IMR-90 (cell line): Measurements from ENCODE around the gene COL23A1. TPM values are rescaled to one million over a fixed set of nuclear protein-coding genes. Genes with fewer than 3 reads are reported as not detected.

Experiments used
- ATAC-seq: fragments of 200-7000 bp; cut with Tn5 transposase; 2 replicates; pipeline ENCODE4 v1.9.1; 2020; ENCODE audit warnings: low read depth, mild to moderate bottlenecking, moderate library complexity
- BruUV-seq: library from RNA; stranded (reverse); fragments of 400-500 nt; replicated peaks from 2 replicates; lab custom pipeline; 2021; lab: Mats Ljungman, UMichigan
- CTCF ChIA-PET: fragments of 300-600 bp; formaldehyde crosslinking; extraction: SDS; loops from one replicate; lab custom pipeline; 2021; ENCODE audit warnings: antibody characterized with exemption; lab: Yijun Ruan, JAX
- POLR2A ChIA-PET: fragments of 300-600 bp; sonication (Branson Sonifier 250); formaldehyde crosslinking; loops from one replicate; lab custom pipeline; 2022; ENCODE audit warnings: antibody characterized with exemption; ENCODE audit not compliant: unreplicated experiment; lab: Charles Lee
- DNase-seq: peaks from one replicate; pipeline ENCODE4 v3.0.0; 2013
- H2AFZ ChIP-seq: replicated peaks from 2 replicates; pipeline ENCODE3; 2013; ENCODE audit warnings: low read length, mild to moderate bottlenecking; ENCODE audit not compliant: poor library complexity
- H2AK5ac ChIP-seq: 2 replicates; pipeline ENCODE4 v1.6.1; 2013; ENCODE audit warnings: low read depth, low read length, inconsistent platforms
- H2AK9ac ChIP-seq: replicated peaks from 2 replicates; pipeline ENCODE3; 2013; ENCODE audit warnings: mild to moderate bottlenecking, low read depth, low read length, moderate library complexity; ENCODE audit not compliant: poor library complexity
- H2BK120ac ChIP-seq: 2 replicates; pipeline ENCODE4 v1.6.1; 2013; ENCODE audit warnings: low read depth, low read length, inconsistent platforms
- H2BK15ac ChIP-seq: 3 replicates; pipeline ENCODE4 v1.6.1; 2013; ENCODE audit warnings: low read depth, low read length, inconsistent platforms
- H2BK20ac ChIP-seq: 2 replicates; pipeline ENCODE4 v1.6.1; 2013; ENCODE audit warnings: low read depth, mild to moderate bottlenecking, inconsistent platforms, low read length, moderate library complexity
- H2BK5ac ChIP-seq: 2 replicates; pipeline ENCODE4 v1.6.1; 2013; ENCODE audit warnings: mild to moderate bottlenecking, low read depth, low read length, inconsistent platforms; ENCODE audit not compliant: poor library complexity, severe bottlenecking
- H3K14ac ChIP-seq: replicated peaks from 2 replicates; pipeline ENCODE4 v1.6.1; 2013; ENCODE audit warnings: low read depth, low read length, inconsistent platforms
- H3K18ac ChIP-seq: 2 replicates; pipeline ENCODE4 v1.6.1; 2013; ENCODE audit warnings: low read depth, low read length, control low read depth
- H3K23ac ChIP-seq: 2 replicates; pipeline ENCODE4 v1.6.1; 2013; ENCODE audit warnings: low read depth, low read length, inconsistent platforms
- H3K27ac ChIP-seq: 2 replicates; pipeline ENCODE4 v1.5.1; 2013; ENCODE audit warnings: mild to moderate bottlenecking, control low read depth, low read length; ENCODE audit not compliant: insufficient read depth
- H3K27me3 ChIP-seq: 2 replicates; pipeline ENCODE4 v1.6.1; 2013; ENCODE audit warnings: low read length; ENCODE audit not compliant: control insufficient read depth, insufficient read depth
- H3K36me3 ChIP-seq: 2 replicates; pipeline ENCODE4 v1.6.1; 2013; ENCODE audit warnings: low read length, mixed read lengths; ENCODE audit not compliant: control insufficient read depth, insufficient read depth
- H3K4ac ChIP-seq: 2 replicates; pipeline ENCODE4 v1.6.1; 2013; ENCODE audit warnings: low read depth, low read length, inconsistent platforms
- H3K4me1 ChIP-seq: 2 replicates; pipeline ENCODE4 v1.6.1; 2013; ENCODE audit warnings: low read length, mixed read lengths; ENCODE audit not compliant: control insufficient read depth, insufficient read depth
- H3K4me2 ChIP-seq: 2 replicates; pipeline ENCODE4 v1.6.1; 2013; ENCODE audit warnings: low read depth, mild to moderate bottlenecking, control low read depth, low read length, moderate library complexity
- H3K4me3 ChIP-seq: 2 replicates; pipeline ENCODE4 v1.5.1; 2013; ENCODE audit warnings: low read depth, mild to moderate bottlenecking, control low read depth, low read length, moderate library complexity; ENCODE audit not compliant: insufficient read depth
- H3K56ac ChIP-seq: 2 replicates; pipeline ENCODE4 v1.6.1; 2013; ENCODE audit warnings: low read length, inconsistent platforms; ENCODE audit not compliant: insufficient read depth; ENCODE audit errors: extremely low read depth
- H3K79me1 ChIP-seq, 2 experiments: 2 replicates each; pipeline ENCODE4 v1.6.1; 2013; ENCODE audit warnings: low read length in 2 of 2, inconsistent platforms in 1 of 2, low read depth in 1 of 2
- H3K9ac ChIP-seq: 2 replicates; pipeline ENCODE4 v1.6.1; 2013; ENCODE audit warnings: low read depth, low read length, control low read depth
- H3K9me1 ChIP-seq: 2 replicates; pipeline ENCODE4 v1.6.1; 2013; ENCODE audit warnings: low read length, inconsistent platforms; ENCODE audit not compliant: insufficient read depth
- H3K9me3 ChIP-seq: 2 replicates; pipeline ENCODE4 v1.6.1; 2013; ENCODE audit warnings: low read length; ENCODE audit not compliant: control insufficient read depth, insufficient read depth
- H4K20me1 ChIP-seq: 2 replicates; pipeline ENCODE4 v1.6.1; 2013; ENCODE audit warnings: low read length, inconsistent platforms; ENCODE audit not compliant: insufficient read depth
- H4K5ac ChIP-seq: 2 replicates; pipeline ENCODE4 v1.6.1; 2013; ENCODE audit warnings: mild to moderate bottlenecking, low read depth, low read length, control low read depth
- H4K8ac ChIP-seq, 2 experiments: 2 replicates each; pipeline ENCODE4 v1.6.1; 2013; ENCODE audit warnings: low read depth in 2 of 2, low read length in 2 of 2, control low read depth in 1 of 2, inconsistent platforms in 1 of 2
- H4K91ac ChIP-seq: 2 replicates; pipeline ENCODE4 v1.6.1; 2013; ENCODE audit warnings: low read depth, low read length, inconsistent platforms; ENCODE audit not compliant: insufficient read depth
- BHLHE40 ChIP-seq: fragments of 150-350 bp; IDR thresholded peaks from 2 replicates; pipeline ENCODE4 v1.6.1; 2016; ENCODE audit warnings: mild to moderate bottlenecking, low read depth, low read length
- CEBPB ChIP-seq: IDR thresholded peaks from 2 replicates; pipeline ENCODE4 v1.6.1; 2012; ENCODE audit warnings: low read depth, low read length, improper control_type of control experiment
- FOS ChIP-seq: fragments of 150-350 bp; IDR thresholded peaks from 2 replicates; pipeline ENCODE4 v1.6.1; 2016; ENCODE audit warnings: low read depth, low read length
- MAFK ChIP-seq: IDR thresholded peaks from 2 replicates; pipeline ENCODE4 v1.6.1; 2012; ENCODE audit warnings: low read depth, low read length, improper control_type of control experiment
- MAZ ChIP-seq: IDR thresholded peaks from 2 replicates; pipeline ENCODE4 v1.6.1; 2012; ENCODE audit warnings: low read depth, mild to moderate bottlenecking, low read length, improper control_type of control experiment, moderate library complexity, borderline replicate concordance
- NFE2L2 ChIP-seq: fragments of 150-350 bp; IDR thresholded peaks from 2 replicates; pipeline ENCODE4 v1.6.1; 2016; ENCODE audit warnings: low read depth, mild to moderate bottlenecking, low read length
- POLR2A ChIP-seq: IDR thresholded peaks from 2 replicates; pipeline ENCODE4 v1.6.1; 2012; ENCODE audit warnings: mild to moderate bottlenecking, low read depth, low read length
- RCOR1 ChIP-seq: IDR thresholded peaks from 2 replicates; pipeline ENCODE4 v1.6.1; 2012; ENCODE audit warnings: mild to moderate bottlenecking, low read length, improper control_type of control experiment; ENCODE audit not compliant: insufficient replicate concordance
- RFX5 ChIP-seq: IDR thresholded peaks from 2 replicates; pipeline ENCODE4 v1.8.0; 2012; ENCODE audit warnings: low read depth, mild to moderate bottlenecking, low read length, moderate library complexity
- WGBS, 2 experiments: methylation state at CpG; one replicate each; pipeline versions ENCODE4 v1.1.5 to v1.1.7; 2013; ENCODE audit warnings: missing lambda C conversion rate in 2 of 2; ENCODE audit not compliant: insufficient read length in 1 of 2; ENCODE audit errors: extremely low coverage in 2 of 2; 5-methylcytosine and 5-hydroxymethylcytosine counted together
- dilution Hi-C: fragments of 300-500 bp; cut with HindIII; formaldehyde crosslinking; loops from one replicate; pipeline ENCODE4 v1.14.3; 2018; ENCODE audit warnings: low sequenced_read_pairs; ENCODE audit not compliant: unreplicated experiment
- in situ Hi-C: fragments of 300-500 bp; cut with MboI; formaldehyde crosslinking; loops from 3 replicates; pipeline ENCODE4 v1.14.3; 2019; ENCODE audit warnings: low sequenced_read_pairs, inconsistent platforms, mixed read lengths
- intact Hi-C: fragments of 100-400 bp; cut with micrococcal nuclease; formaldehyde crosslinking; loops from 2 replicates; pipeline ENCODE4 v1.10.0; 2022
- polyA plus RNA-seq, 3 experiments: library from polyadenylated mRNA; depleted of rRNA; stranded (reverse); fragments of >200 nt; gene quantifications; 2 replicates each; pipeline ENCODE4 v1.2.3, GENCODE V29; 2012; ENCODE audit warnings: low replicate concordance in 1 of 3
- total RNA-seq: library from RNA; depleted of rRNA; stranded (reverse); fragments of >200 nt; gene quantifications from 2 replicates; pipeline ENCODE4 v1.2.3, GENCODE V29; 2012
- TF ChIP-seq, protein P1 (sequence below): fragments of 150-350 bp; IDR thresholded peaks from 2 replicates; pipeline ENCODE4 v1.6.1; 2017; ENCODE audit warnings: mild to moderate bottlenecking, antibody characterized with exemption, low read length, low read depth
- TF ChIP-seq, protein P2 (sequence below): conservative IDR thresholded peaks from 2 replicates; pipeline ENCODE4 v1.5.1; 2012; ENCODE audit warnings: mild to moderate bottlenecking, low read depth, low read length, improper control_type of control experiment
- TF ChIP-seq, protein P3 (sequence below): fragments of 150-350 bp; IDR thresholded peaks from 2 replicates; pipeline ENCODE4 v1.6.1; 2016; ENCODE audit warnings: low read depth, mild to moderate bottlenecking, low read length, moderate library complexity, borderline replicate concordance

The COL23A1 gene
- total and polyA plus RNA-seq, 2 of the 4 experiments (the other 2 are of a cell fraction): not detected

DNA sequence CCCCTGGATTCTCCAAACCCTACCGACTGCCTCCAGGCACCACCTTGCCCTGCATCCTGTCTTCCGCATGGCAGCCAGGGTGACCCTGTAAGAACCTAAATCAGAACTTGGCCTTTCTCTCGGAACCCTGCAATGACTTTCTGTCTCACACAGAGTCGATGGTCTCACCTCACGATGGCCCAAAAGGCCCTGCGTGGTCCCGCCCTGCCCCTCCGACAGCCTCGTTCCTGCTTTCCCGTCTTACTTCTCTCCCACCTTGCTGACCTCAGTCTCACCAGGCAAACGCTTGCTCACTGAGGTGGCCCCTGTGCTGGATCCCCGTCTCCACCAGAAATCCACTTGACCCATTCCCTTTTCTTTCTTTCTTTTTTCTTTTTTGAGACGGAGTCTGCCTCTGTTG is 214.8 kb downstream of the COL23A1 start:
- Histone ChIP-seq H4K91ac (no peak overlapping the region), H2AK5ac (no peak overlapping the region), H3K4me3 (no peak overlapping the region), H4K20me1 (no peaks in the 10 kb centered on the region), H2AK9ac (no peak overlapping the region), H3K36me3 (no peaks in the 10 kb centered on the region), H3K27me3 (no peaks in the 10 kb centered on the region), H4K8ac (no peak overlapping the region), H3K27ac (no peak overlapping the region), H3K9ac (no peak overlapping the region), H2BK5ac (no peak overlapping the region), H3K79me1 (no peaks in the 10 kb centered on the region), H3K4me1 (peaks cover 4% of the 10 kb centered on the region; the same call in 1 of the 2 replicates), H3K56ac (no peak overlapping the region), H3K9me3 (peaks cover 22% of the 10 kb centered on the region), H3K4ac (no peak overlapping the region), H2BK15ac (no peak overlapping the region), H3K23ac (no peak overlapping the region), H2BK120ac (no peak overlapping the region), H4K5ac (no peak overlapping the region), H3K4me2 (no peak overlapping the region), H3K14ac (no peak overlapping the region), H2AFZ (no peak overlapping the region), H3K9me1 (no peaks in the 10 kb centered on the region), H2BK20ac (no peak overlapping the region), H3K18ac (no peak overlapping the region)
- ATAC-seq (no peak), DNase-seq (no peak)
- dilution Hi-C loops: no loop called here
- no peak for TF ChIP-seq MAFK
- no peak for TF ChIP-seq CEBPB
- no peak for TF ChIP-seq BHLHE40
- no peak for TF ChIP-seq MAZ
- TF ChIP-seq POLR2A: no peak
- TF ChIP-seq, protein P1, sequence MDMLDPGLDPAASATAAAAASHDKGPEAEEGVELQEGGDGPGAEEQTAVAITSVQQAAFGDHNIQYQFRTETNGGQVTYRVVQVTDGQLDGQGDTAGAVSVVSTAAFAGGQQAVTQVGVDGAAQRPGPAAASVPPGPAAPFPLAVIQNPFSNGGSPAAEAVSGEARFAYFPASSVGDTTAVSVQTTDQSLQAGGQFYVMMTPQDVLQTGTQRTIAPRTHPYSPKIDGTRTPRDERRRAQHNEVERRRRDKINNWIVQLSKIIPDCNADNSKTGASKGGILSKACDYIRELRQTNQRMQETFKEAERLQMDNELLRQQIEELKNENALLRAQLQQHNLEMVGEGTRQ: no peak
- TF ChIP-seq, protein P2, sequence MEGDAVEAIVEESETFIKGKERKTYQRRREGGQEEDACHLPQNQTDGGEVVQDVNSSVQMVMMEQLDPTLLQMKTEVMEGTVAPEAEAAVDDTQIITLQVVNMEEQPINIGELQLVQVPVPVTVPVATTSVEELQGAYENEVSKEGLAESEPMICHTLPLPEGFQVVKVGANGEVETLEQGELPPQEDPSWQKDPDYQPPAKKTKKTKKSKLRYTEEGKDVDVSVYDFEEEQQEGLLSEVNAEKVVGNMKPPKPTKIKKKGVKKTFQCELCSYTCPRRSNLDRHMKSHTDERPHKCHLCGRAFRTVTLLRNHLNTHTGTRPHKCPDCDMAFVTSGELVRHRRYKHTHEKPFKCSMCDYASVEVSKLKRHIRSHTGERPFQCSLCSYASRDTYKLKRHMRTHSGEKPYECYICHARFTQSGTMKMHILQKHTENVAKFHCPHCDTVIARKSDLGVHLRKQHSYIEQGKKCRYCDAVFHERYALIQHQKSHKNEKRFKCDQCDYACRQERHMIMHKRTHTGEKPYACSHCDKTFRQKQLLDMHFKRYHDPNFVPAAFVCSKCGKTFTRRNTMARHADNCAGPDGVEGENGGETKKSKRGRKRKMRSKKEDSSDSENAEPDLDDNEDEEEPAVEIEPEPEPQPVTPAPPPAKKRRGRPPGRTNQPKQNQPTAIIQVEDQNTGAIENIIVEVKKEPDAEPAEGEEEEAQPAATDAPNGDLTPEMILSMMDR: no peak
- TF ChIP-seq, protein P3, sequence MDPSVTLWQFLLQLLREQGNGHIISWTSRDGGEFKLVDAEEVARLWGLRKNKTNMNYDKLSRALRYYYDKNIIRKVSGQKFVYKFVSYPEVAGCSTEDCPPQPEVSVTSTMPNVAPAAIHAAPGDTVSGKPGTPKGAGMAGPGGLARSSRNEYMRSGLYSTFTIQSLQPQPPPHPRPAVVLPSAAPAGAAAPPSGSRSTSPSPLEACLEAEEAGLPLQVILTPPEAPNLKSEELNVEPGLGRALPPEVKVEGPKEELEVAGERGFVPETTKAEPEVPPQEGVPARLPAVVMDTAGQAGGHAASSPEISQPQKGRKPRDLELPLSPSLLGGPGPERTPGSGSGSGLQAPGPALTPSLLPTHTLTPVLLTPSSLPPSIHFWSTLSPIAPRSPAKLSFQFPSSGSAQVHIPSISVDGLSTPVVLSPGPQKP: no peak
- TF ChIP-seq FOS: no peak
- no peak for TF ChIP-seq RCOR1
- no peak for TF ChIP-seq NFE2L2
- TF ChIP-seq RFX5: no peak
- CTCF ChIA-PET: no interaction called here
- no TSS peak for BruUV-seq
- whole genome bisulfite sequencing, 2 experiments: 86% methylated on average over 8 of the region's 13 CpGs; no CpG with 5 or more reads in 1 of the 2 experiments
- POLR2A ChIA-PET: no interaction called here
- intact Hi-C loops: no loop called here
- in situ Hi-C loops: no loop called here
